Measurements from ENCODE around the gene MIER1.

The MIER1 gene

GRCh38 chr1:66929999-66930822 lies 5.4 kb downstream of the MIER1 start:
- Mint-ChIP-seq H3K4me1 (ENCODE audit: low read depth) (peaks cover 73% of the 10 kb centered on the region), H3K9me3 (no peaks in the 10 kb centered on the region), H3K4me3 (peak overlapping the region; percentile 97), H3K27ac (peak overlapping the region; percentile 92), H3K36me3 (ENCODE audit: low read depth) (peaks cover 22% of the 10 kb centered on the region), H3K27me3 (no peaks in the 10 kb centered on the region)

DNA sequence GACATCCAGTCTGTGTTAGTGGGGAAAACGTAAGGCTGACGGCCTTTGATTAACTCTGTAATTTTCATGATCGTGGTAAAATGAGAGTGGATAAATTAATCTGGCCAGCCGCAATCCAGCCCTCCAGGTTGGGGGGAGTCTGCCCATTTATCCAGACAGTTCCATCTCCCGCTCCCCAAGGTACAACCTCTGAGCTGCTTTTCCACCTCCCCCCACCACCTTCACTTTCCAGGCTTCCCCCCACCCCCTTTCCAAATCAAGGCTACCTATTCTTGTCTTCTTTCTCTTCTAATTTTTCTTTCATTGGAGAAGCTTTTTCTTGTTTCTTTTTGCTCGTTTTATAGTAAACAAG lies 6.0 kb downstream of the MIER1 start:
- H3K27me3 Mint-ChIP-seq = no peaks in the 10 kb centered on the region
- H3K36me3 Mint-ChIP-seq (ENCODE audit: low read depth) = peaks cover 27% of the 10 kb centered on the region
- H3K9me3 Mint-ChIP-seq = no peaks in the 10 kb centered on the region
- H3K4me1 Mint-ChIP-seq (ENCODE audit: low read depth) = peaks cover 77% of the 10 kb centered on the region
- peak overlapping the region; percentile 92 for H3K27ac Mint-ChIP-seq
- peak overlapping the region; percentile 97 for H3K4me3 Mint-ChIP-seq

DNA sequence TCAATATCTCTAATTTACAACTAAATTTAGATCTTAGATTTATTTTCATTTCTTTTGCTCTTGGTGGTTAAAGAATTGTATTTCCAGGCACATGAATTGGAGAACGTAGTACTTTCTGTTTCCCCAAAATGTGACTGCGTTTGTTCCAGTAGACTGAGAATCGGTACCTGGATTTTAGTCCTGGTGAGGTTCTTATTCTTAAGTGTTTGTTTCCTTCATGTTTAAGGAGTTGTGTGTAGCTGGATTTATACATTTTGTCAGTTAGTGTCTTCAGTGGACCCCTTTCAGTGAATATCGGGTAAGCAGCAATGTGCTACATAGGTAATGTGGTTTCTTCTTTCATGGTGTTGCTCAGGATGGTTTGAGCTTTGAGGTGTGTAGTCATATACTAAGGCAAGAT lies 6.8 kb downstream of the MIER1 start:
- H3K4me1 Mint-ChIP-seq (ENCODE audit: low read depth) = peaks cover 78% of the 10 kb centered on the region
- peak overlapping the region; percentile 97 for H3K4me3 Mint-ChIP-seq
- no peaks in the 10 kb centered on the region for H3K9me3 Mint-ChIP-seq
- H3K27ac Mint-ChIP-seq = peak overlapping the region; percentile 92
- H3K27me3 Mint-ChIP-seq = no peaks in the 10 kb centered on the region
- peaks cover 31% of the 10 kb centered on the region for H3K36me3 Mint-ChIP-seq (ENCODE audit: low read depth)

DNA sequence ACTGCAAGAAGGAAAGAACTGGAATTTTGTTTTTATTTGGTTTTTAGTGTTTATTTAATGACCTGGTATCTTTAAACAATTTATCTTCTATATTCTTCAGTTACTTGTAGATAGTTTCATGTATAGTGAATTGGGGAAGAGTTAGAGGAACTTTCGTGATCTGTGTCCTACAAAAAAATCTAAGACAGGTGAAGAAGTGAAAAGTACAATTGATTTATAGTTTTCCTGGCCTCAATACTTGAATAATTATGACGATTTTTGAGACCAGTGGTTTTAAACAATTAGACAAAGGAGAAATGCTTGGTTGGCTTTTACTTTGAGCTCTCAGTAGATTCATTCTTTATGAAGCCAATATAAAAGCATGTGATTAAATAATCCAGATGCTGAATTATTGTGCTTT lies 7.5 kb downstream of the MIER1 start:
- Mint-ChIP-seq H3K27me3 (no peaks in the 10 kb centered on the region), H3K9me3 (no peaks in the 10 kb centered on the region), H3K27ac (peak overlapping the region; percentile 91), H3K4me1 (ENCODE audit: low read depth) (peaks cover 80% of the 10 kb centered on the region), H3K36me3 (ENCODE audit: low read depth) (peaks cover 36% of the 10 kb centered on the region), H3K4me3 (peak overlapping the region; percentile 97)

DNA sequence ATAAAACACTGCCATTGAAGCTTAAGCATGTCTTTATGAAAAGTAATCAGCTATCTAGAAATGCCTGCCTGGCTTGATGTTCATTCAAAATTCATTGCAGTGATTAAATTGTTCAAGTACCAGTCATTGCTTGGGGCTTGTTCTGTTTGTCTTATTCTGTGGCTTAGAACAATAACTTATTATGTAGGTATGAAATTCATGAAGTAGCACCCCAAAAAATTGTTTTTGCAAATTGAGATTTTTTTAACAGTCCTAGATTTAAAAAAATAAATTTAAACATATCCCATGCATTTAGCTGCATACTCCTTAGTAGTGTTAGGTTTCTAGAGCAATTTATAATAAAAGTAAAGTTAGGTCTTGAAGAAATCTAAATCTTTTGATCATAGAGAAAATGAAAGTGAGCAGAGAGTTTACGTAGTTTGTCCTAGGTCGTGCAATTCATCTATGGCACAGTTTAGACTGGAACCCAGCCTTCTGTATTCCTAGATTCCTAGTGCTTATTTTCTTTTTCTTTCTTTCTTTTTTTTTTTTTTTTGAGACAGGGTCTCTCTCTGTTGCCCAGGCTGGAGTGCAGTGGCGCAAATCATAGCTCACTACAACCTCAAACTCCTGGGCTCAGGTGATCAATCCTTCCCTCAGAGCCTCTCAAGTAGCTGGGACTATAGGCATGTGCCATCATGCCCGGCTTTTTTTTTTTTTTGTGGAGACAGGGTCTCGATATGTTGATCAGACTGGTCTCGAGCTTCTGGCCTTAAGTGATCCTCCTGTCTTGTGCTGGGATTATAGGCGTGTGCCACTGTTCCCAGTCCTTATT lies 9.3 kb downstream of the MIER1 start:
- Mint-ChIP-seq H3K4me1 (ENCODE audit: low read depth) (peaks cover 83% of the 10 kb centered on the region), H3K9me3 (no peaks in the 10 kb centered on the region), H3K4me3 (peak overlapping the region; percentile 97), H3K36me3 (ENCODE audit: low read depth) (peaks cover 36% of the 10 kb centered on the region), H3K27ac (peak overlapping the region; percentile 81), H3K27me3 (no peaks in the 10 kb centered on the region)

- peaks cover 54% of the 10 kb centered on the region for H3K36me3 Mint-ChIP-seq (ENCODE audit: low read depth)
- H3K4me1 Mint-ChIP-seq (ENCODE audit: low read depth) = peaks cover 97% of the 10 kb centered on the region
Measured at GRCh38 chr1:66937529-66938234, 12.9 kb downstream of the MIER1 start.

DNA sequence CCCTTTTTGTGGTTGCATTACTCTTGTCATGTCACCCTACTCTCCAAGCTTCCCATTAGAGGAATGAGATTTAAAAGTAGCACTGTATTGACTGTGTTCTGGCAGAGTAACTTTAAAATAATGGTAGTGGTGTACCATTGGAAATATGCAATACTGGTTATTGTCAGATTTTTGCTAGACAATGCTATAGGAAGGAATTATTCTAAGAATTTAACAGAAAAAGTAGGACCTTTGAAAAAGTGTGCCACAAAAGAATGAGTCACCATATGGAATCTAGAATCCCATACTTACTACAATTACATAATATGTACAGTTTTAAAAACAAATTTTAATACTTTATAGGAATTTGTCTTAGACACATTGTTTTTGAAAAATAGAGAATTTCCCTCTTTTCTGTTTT lies 13.8 kb downstream of the MIER1 start:
- Mint-ChIP-seq H3K4me1 (ENCODE audit: low read depth) (peaks cover 92% of the 10 kb centered on the region), H3K27ac (no peak overlapping the region), H3K4me3 (no peak overlapping the region), H3K9me3 (no peaks in the 10 kb centered on the region), H3K27me3 (no peaks in the 10 kb centered on the region), H3K36me3 (ENCODE audit: low read depth) (peaks cover 53% of the 10 kb centered on the region)

More at GRCh38 chr1:66937529-66938234, 12.9 kb downstream of the MIER1 start:
- Mint-ChIP-seq H3K27me3 (no peaks in the 10 kb centered on the region), H3K27ac (peak overlapping the region; percentile 70), H3K4me3 (no peak overlapping the region), H3K9me3 (no peaks in the 10 kb centered on the region)

- peaks cover 51% of the 10 kb centered on the region for H3K36me3 Mint-ChIP-seq (ENCODE audit: low read depth)
- H3K9me3 Mint-ChIP-seq = no peaks in the 10 kb centered on the region
- no peak overlapping the region for H3K4me3 Mint-ChIP-seq
- H3K27me3 Mint-ChIP-seq = no peaks in the 10 kb centered on the region
- peaks cover 69% of the 10 kb centered on the region for H3K4me1 Mint-ChIP-seq (ENCODE audit: low read depth)
- no peak overlapping the region for H3K27ac Mint-ChIP-seq
Measured at GRCh38 chr1:66940981-66941380, 16.2 kb downstream of the MIER1 start.

DNA sequence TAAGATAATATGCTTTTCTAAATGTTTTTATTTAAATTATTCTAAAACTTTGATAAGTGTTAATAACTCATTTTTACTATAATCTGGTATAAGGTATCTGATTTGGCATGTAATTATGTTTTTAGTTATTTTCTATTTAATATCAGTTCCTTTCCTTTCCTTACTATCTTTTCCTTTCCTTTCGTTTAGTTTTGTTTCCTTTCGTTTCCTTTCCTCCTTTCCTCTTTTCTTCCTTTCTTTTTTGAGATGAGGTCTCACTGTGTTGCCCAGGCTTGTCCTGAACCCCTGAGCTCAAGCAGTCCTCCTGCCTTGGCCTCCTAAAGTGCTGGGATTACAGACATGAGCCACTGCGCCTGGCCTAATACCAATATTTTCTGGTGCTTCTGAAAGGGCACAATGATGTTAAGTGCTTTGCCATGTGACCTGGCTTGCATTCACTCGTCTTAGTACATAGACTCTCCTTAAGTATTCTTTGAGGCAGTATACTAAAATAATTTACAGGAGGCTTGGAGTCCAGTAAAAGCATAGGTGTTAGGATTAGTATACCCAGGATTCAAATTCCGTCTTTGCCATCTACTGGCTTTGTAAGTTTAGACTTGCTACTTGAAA lies 18.7 kb downstream of the MIER1 start:
- no peaks in the 10 kb centered on the region for H3K9me3 Mint-ChIP-seq
- no peaks in the 10 kb centered on the region for H3K27me3 Mint-ChIP-seq

GRCh38 chr1:66944330-66945274 lies 19.8 kb downstream of the MIER1 start:
- no peak overlapping the region for H3K4me3 Mint-ChIP-seq
- no peaks in the 10 kb centered on the region for H3K9me3 Mint-ChIP-seq
- peaks cover 39% of the 10 kb centered on the region for H3K4me1 Mint-ChIP-seq (ENCODE audit: low read depth)
- peaks cover 68% of the 10 kb centered on the region for H3K36me3 Mint-ChIP-seq (ENCODE audit: low read depth)
- H3K27me3 Mint-ChIP-seq = no peaks in the 10 kb centered on the region
- H3K27ac Mint-ChIP-seq = no peak overlapping the region

More for the DNA sequence above, 18.7 kb downstream of the MIER1 start:
- no peak overlapping the region for H3K4me3 Mint-ChIP-seq
- peaks cover 65% of the 10 kb centered on the region for H3K36me3 Mint-ChIP-seq (ENCODE audit: low read depth)
- H3K27ac Mint-ChIP-seq = peak overlapping the region; percentile 46
- peaks cover 50% of the 10 kb centered on the region for H3K4me1 Mint-ChIP-seq (ENCODE audit: low read depth)

DNA sequence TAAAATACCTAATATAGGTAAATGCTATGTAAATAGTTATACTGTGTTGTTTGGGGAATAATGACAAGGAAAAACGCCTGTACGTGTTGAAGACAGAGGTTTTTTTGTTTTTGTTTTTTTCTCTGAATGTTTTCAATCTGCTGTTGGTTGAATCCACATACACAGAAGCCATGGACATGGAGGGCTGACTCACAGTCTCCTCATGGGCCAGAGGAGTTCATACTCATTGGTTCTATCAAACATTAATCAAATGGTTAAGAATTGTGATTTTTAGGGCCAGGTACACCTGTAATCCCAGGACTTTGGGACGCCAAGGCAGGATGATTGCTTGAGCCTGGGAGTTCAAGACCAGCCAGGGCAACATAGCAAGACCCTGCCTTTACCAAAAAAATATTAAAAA lies 20.5 kb downstream of the MIER1 start:
- Mint-ChIP-seq H3K4me3 (no peak overlapping the region), H3K4me1 (ENCODE audit: low read depth) (peaks cover 32% of the 10 kb centered on the region), H3K36me3 (ENCODE audit: low read depth) (peaks cover 64% of the 10 kb centered on the region), H3K27me3 (no peaks in the 10 kb centered on the region), H3K27ac (no peak overlapping the region), H3K9me3 (no peaks in the 10 kb centered on the region)

DNA sequence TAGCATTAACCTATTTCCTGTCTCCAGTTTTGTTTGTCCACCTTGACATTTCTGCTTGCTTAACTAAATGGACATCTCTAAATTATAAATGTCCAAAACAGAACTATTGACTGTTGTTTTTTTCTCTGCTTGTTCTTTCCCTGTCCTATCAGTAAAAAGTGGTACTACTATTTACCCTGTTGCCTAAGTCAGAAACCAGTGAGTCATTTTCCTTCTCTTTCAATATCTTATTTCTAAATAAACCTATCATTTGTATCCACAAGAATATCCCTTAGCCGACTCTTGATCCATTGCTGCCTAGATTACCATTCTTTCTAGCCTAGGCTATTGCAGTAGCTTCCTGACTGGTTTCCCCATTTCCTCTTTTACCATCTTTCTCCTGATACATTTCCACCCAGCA lies 22.5 kb downstream of the MIER1 start:
- no peaks in the 10 kb centered on the region for H3K27me3 Mint-ChIP-seq
- H3K9me3 Mint-ChIP-seq = no peaks in the 10 kb centered on the region
- no peak overlapping the region for H3K4me3 Mint-ChIP-seq
- peaks cover 13% of the 10 kb centered on the region for H3K4me1 Mint-ChIP-seq (ENCODE audit: low read depth)
- H3K27ac Mint-ChIP-seq = peak overlapping the region; percentile 54
- peaks cover 64% of the 10 kb centered on the region for H3K36me3 Mint-ChIP-seq (ENCODE audit: low read depth)

- Mint-ChIP-seq H3K4me1 (ENCODE audit: low read depth) (peaks cover 24% of the 10 kb centered on the region), H3K9me3 (no peaks in the 10 kb centered on the region), H3K27ac (no peak overlapping the region), H3K4me3 (no peak overlapping the region), H3K36me3 (ENCODE audit: low read depth) (peaks cover 83% of the 10 kb centered on the region), H3K27me3 (no peaks in the 10 kb centered on the region)
Measured at GRCh38 chr1:66951513-66951912, 26.7 kb downstream of the MIER1 start.

DNA sequence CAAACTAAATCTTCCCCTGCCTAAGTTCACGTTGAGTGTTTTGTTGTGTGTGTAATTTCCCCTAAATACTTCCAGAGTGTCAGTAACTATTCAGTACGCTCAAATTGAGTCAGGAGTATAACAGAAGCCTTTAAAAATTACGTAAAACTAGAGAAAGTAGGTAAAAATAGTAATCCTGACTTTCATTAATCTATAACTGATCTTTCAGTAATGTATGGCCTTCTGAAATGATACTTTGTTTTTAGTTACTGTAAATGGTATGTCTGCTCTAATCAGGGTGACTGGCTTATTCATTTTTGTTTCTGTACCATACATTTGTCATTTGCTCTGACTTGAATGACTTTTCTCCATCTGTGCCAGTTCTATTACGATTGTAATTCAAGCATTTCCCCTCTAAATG lies 29.4 kb downstream of the MIER1 start:
- no peaks in the 10 kb centered on the region for H3K27me3 Mint-ChIP-seq
- H3K4me3 Mint-ChIP-seq = no peak overlapping the region
- H3K27ac Mint-ChIP-seq = no peak overlapping the region
- peaks cover 84% of the 10 kb centered on the region for H3K36me3 Mint-ChIP-seq (ENCODE audit: low read depth)
- no peaks in the 10 kb centered on the region for H3K9me3 Mint-ChIP-seq
- H3K4me1 Mint-ChIP-seq (ENCODE audit: low read depth) = peaks cover 26% of the 10 kb centered on the region

All from stimulated activated naive CD8-positive, alpha-beta T cell treated with anti-CD3 and anti-CD28 coated beads, Interleukin-15, Interleukin-2, amounts not matched to agents 100 ng/mL and 50 ng/mL, for 24 hours (primary cell).